ENCODE measurements around the gene MTG2. TPM values are rescaled to one million over a fixed set of nuclear protein-coding genes. Genes with fewer than 3 reads are reported as not detected.

Gene MTG2
- total RNA-seq, 1 donor from 2014 or later = 20.2 TPM

DNA sequence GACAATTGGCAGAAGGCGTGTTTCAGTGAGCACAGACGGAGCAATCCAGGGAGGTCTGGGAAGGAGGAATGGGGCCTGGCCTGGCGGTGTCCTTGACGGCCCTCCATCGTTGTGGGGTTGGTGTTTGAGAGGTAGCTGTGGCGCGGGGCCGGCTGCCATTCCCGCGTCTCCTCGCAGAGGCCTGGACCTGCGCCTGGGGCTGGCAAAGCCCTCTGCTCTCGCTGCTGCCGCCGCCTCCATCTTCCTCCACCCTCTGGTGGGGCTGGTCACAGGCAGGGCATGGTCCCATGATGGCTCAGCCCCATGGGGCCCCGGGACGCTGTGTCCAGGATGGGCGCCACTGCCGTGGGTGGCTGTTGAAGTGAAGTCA lies 63.1 kb downstream of the MTG2 start:
- Mint-ChIP-seq H3K27me3 (ENCODE audit: unreplicated experiment) (peaks cover 4% of the 10 kb centered on the region), H3K27ac (ENCODE audit: unreplicated experiment) (no peak overlapping the region), H3K36me3 (ENCODE audit: low read depth, unreplicated experiment) (no peaks in the 10 kb centered on the region), H3K9me3 (ENCODE audit: unreplicated experiment) (no peaks in the 10 kb centered on the region), H3K4me1 (ENCODE audit: unreplicated experiment) (no peaks in the 10 kb centered on the region), H3K4me3 (ENCODE audit: unreplicated experiment) (no peak overlapping the region)
- no peak for DNase-seq (ENCODE audit: low spot score)
- TF ChIP-seq, protein P1, sequence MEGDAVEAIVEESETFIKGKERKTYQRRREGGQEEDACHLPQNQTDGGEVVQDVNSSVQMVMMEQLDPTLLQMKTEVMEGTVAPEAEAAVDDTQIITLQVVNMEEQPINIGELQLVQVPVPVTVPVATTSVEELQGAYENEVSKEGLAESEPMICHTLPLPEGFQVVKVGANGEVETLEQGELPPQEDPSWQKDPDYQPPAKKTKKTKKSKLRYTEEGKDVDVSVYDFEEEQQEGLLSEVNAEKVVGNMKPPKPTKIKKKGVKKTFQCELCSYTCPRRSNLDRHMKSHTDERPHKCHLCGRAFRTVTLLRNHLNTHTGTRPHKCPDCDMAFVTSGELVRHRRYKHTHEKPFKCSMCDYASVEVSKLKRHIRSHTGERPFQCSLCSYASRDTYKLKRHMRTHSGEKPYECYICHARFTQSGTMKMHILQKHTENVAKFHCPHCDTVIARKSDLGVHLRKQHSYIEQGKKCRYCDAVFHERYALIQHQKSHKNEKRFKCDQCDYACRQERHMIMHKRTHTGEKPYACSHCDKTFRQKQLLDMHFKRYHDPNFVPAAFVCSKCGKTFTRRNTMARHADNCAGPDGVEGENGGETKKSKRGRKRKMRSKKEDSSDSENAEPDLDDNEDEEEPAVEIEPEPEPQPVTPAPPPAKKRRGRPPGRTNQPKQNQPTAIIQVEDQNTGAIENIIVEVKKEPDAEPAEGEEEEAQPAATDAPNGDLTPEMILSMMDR (IDR thresholded peaks at IDR 0.05; ENCODE audit: unreplicated experiment) = no peak

DNA sequence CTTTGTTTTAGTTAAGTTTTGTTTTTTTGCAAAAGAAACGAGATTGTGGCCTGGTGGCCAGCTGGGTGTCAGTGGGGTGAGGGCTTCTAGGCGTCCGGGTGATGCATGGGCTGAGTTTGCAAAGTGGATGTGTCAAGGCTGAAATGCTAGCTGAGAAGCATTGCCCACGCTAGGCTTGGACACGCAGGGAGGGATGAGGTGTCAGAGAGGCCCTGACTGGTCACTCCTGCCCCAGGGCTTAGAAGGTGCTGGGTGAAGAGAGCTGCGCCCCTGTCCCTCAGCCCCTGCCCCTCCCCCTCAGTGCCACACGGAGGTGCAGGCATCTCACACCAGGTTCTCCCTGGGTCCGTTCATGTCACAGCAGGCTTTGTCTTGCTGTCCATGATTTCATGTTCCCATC lies 63.6 kb downstream of the MTG2 start:
- no peaks in the 10 kb centered on the region for H3K36me3 Mint-ChIP-seq (ENCODE audit: low read depth, unreplicated experiment)

DNA sequence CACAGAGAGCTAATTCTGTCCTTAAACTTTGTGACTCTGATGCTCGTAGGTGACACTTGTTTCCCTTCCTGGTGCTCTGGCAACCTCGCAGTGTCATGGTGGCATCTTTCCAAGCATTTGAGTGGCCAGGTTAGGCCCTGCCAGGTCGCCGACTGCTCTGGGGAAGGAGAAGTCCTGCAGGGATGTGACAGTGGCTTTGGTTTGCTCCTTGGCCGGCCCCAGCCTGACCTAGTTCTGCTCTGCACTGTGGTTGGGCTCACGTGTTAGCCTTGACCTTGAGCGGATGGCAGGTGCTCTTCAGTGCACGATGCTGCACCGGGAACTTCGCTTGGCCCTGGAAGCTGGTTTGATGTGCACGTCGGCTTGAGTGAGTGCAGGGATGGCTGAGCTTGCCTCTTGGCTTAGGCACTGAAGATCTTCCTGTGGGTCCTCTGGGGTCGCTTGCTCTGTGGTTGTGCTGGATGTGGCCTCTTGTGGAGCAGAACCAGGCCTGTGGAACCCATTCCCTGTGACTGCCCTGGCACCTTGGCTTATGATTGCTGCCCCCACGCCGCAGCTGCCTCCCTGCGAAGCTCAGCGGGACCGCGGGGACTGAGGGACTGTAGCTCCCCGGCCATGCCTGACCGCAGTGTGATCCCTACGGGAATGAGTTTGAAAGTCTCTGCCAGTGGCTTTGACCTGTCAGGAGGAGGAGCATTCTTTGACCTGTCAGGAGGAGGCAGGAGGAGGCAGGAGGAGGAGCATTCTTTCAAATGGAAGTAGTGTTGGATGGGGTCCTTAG lies 64.2 kb downstream of the MTG2 start:
- H3K27ac Mint-ChIP-seq (ENCODE audit: unreplicated experiment) = no peak overlapping the region
- no peaks in the 10 kb centered on the region for H3K36me3 Mint-ChIP-seq (ENCODE audit: low read depth, unreplicated experiment)
- H3K4me1 Mint-ChIP-seq (ENCODE audit: unreplicated experiment) = no peaks in the 10 kb centered on the region
- H3K4me3 Mint-ChIP-seq (ENCODE audit: unreplicated experiment) = no peak overlapping the region
- DNase-seq (ENCODE audit: low spot score) = no peak
- H3K27me3 Mint-ChIP-seq (ENCODE audit: unreplicated experiment) = peaks cover 4% of the 10 kb centered on the region
- no peaks in the 10 kb centered on the region for H3K9me3 Mint-ChIP-seq (ENCODE audit: unreplicated experiment)
- TF ChIP-seq, protein P1 (IDR thresholded peaks at IDR 0.05; ENCODE audit: unreplicated experiment) = no peak

More for the DNA sequence above, 63.6 kb downstream of the MTG2 start:
- no peaks in the 10 kb centered on the region for H3K4me1 Mint-ChIP-seq (ENCODE audit: unreplicated experiment)
- H3K9me3 Mint-ChIP-seq (ENCODE audit: unreplicated experiment) = no peaks in the 10 kb centered on the region
- no peak overlapping the region for H3K4me3 Mint-ChIP-seq (ENCODE audit: unreplicated experiment)
- DNase-seq (ENCODE audit: low spot score) = no peak
- H3K27me3 Mint-ChIP-seq (ENCODE audit: unreplicated experiment) = peaks cover 4% of the 10 kb centered on the region
- TF ChIP-seq, protein P1 (IDR thresholded peaks at IDR 0.05; ENCODE audit: unreplicated experiment) = no peak
- no peak overlapping the region for H3K27ac Mint-ChIP-seq (ENCODE audit: unreplicated experiment)

DNA sequence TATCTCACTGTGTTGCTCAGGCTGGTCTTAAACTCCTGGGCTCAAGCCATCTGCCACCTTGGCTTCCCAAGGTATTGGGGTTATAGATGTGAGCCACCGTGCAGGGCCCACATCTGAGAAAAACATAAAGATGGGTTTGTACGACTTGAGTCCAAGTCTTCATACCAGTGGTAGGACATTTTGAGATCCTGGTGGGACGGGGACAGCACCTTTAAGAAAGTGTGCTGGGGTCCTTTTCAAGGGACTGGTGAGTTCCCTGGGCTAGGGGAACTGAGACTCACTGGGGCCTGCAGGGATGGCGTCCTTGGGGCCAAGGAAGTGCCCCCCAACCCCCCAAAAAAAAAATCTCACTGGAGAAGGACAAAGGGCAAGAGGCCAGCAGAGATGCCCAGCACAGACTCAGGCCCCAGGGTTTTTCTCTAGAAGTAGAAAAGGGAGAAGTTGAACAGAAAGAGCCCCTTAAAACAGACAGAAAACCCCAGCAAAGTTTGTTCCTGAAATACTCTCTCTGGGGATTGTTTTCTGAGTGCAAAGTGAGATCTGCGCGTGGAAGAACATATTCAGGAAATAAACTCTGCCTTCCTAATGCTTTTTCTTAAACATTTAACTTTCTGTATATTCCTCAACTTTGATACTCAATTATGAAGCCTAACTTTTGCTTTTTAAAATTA lies 66.2 kb downstream of the MTG2 start:
- Mint-ChIP-seq H3K36me3 (ENCODE audit: low read depth, unreplicated experiment) (no peaks in the 10 kb centered on the region), H3K27me3 (ENCODE audit: unreplicated experiment) (peaks cover 4% of the 10 kb centered on the region), H3K9me3 (ENCODE audit: unreplicated experiment) (no peaks in the 10 kb centered on the region), H3K4me1 (ENCODE audit: unreplicated experiment) (no peaks in the 10 kb centered on the region), H3K27ac (ENCODE audit: unreplicated experiment) (no peak overlapping the region), H3K4me3 (ENCODE audit: unreplicated experiment) (no peak overlapping the region)
- TF ChIP-seq, protein P1 (IDR thresholded peaks at IDR 0.05; ENCODE audit: unreplicated experiment) = no peak
- no peak for DNase-seq (ENCODE audit: low spot score)

All from endothelial cell (in vitro differentiated cells).